Large intestine (tissue), 3 donors: ENCODE data around the gene ZER1. TPM values are rescaled to one million over a fixed set of nuclear protein-coding genes. Genes with fewer than 3 reads are reported as not detected.

Source experiments
- DNase-seq, 2 donors: peaks; one replicate each; pipeline versions ENCODE4 v3.0.0 to v3.0.0-alpha.2; 2013
- H3K27ac ChIP-seq: one replicate; pipeline ENCODE4 v1.5.1; 2013; ENCODE audit warnings: low read length
- H3K27me3 ChIP-seq: 2 replicates; pipeline ENCODE4 v1.6.1; 2013; ENCODE audit warnings: low read length; ENCODE audit not compliant: control insufficient read depth, insufficient read depth
- H3K36me3 ChIP-seq: 2 replicates; pipeline ENCODE4 v1.6.1; 2013; ENCODE audit warnings: low read length; ENCODE audit not compliant: control insufficient read depth, insufficient read depth
- H3K4me1 ChIP-seq: one replicate; pipeline ENCODE4 v1.6.1; 2013; ENCODE audit warnings: low read length; ENCODE audit not compliant: control insufficient read depth, insufficient read depth
- H3K4me3 ChIP-seq: one replicate; pipeline ENCODE4 v1.5.1; 2013; ENCODE audit warnings: low read length
- H3K9me3 ChIP-seq: one replicate; pipeline ENCODE4 v1.6.1; 2013; ENCODE audit warnings: mild to moderate bottlenecking, low read depth, low read length, moderate library complexity; ENCODE audit not compliant: control insufficient read depth
- WGBS: methylation state at CpG from one replicate; pipeline ENCODE4 v1.1.5; 2013; ENCODE audit warnings: low lambda C conversion rate; ENCODE audit not compliant: insufficient coverage; 5-methylcytosine and 5-hydroxymethylcytosine counted together
- polyA plus RNA-seq: library from polyadenylated mRNA; unstranded; fragments of 120-200 nt; gene quantifications from one replicate; pipeline ENCODE4 v1.2.1, GENCODE V29; 2013

Gene ZER1
- polyA plus RNA-seq, 1 donor: 36.7 TPM

GRCh38 chr9:128683340-128684064 is 88.2 kb downstream of the ZER1 start:
- 20% methylated on average over 3 of the region's 21 CpGs for WGBS
- Histone ChIP-seq H3K27me3 (no peaks in the 10 kb centered on the region), H3K4me3 (peak overlapping the region; percentile 63), H3K4me1 (peaks cover 41% of the 10 kb centered on the region), H3K27ac (peak overlapping the region; percentile 96), H3K9me3 (no peaks in the 10 kb centered on the region), H3K36me3 (no peaks in the 10 kb centered on the region)
- DNase-seq: peak; percentile 61 to 81

Other genes with a start within 250 kb of the ZER1 start
- 240 TPM for gene SPTAN1, start 219.3 kb downstream of the ZER1 start, polyA plus RNA-seq
- gene DYNC2I2, start 115.1 kb downstream of the ZER1 start, polyA plus RNA-seq: 39.8 TPM
- gene SET, start 82.7 kb downstream of the ZER1 start, polyA plus RNA-seq: 339 TPM
- 5.5 TPM for gene PKN3, start 69.4 kb downstream of the ZER1 start, polyA plus RNA-seq
- 35.8 TPM for gene ZDHHC12, start 47.8 kb downstream of the ZER1 start, polyA plus RNA-seq
- 31.7 TPM for gene TBC1D13, start 15.3 kb upstream of the ZER1 start, polyA plus RNA-seq
- gene ENDOG, start 46.6 kb upstream of the ZER1 start, polyA plus RNA-seq: 14.4 TPM
- 36.2 TPM for gene SPOUT1, start 57.9 kb upstream of the ZER1 start, polyA plus RNA-seq
- gene KYAT1, start 110.0 kb upstream of the ZER1 start, polyA plus RNA-seq: 6.5 TPM
- gene LRRC8A, start 110.2 kb upstream of the ZER1 start, polyA plus RNA-seq: 18.5 TPM
- gene PHYHD1, start 149.1 kb upstream of the ZER1 start, polyA plus RNA-seq: 19.0 TPM
- 14.8 TPM for gene DOLK, start 175.7 kb upstream of the ZER1 start, polyA plus RNA-seq
- 35.3 TPM for gene NUP188, start 175.8 kb upstream of the ZER1 start, polyA plus RNA-seq